OCI-LY7 (cell line): ENCODE data around the gene SDCCAG8.

Experiments
- CTCF ChIP-seq: fragments of 200-600 bp; sonication (generic); conservative IDR thresholded peaks from 2 replicates; pipeline ENCODE4 v1.5.1; 2014; ENCODE audit warnings: mild to moderate bottlenecking, antibody characterized with exemption, low read length, moderate library complexity, mixed read lengths
- EZH2phosphoT487 ChIP-seq: fragments of 200-600 bp; sonication (generic); IDR thresholded peaks from 2 replicates; pipeline ENCODE4 v1.6.1; 2018; ENCODE audit warnings: low read depth, borderline replicate concordance, mild to moderate bottlenecking, mixed run types, antibody characterized with exemption, low read length, moderate library complexity, mixed read lengths

GRCh38 chr1:243454328-243454997, 198.6 kb downstream of the SDCCAG8 start:
- TF ChIP-seq CTCF (no peak), EZH2phosphoT487 (no peak)
